Stimulated activated CD4-positive, alpha-beta T cell treated with anti-CD3 and anti-CD28 coated beads, Interleukin-2, amount 100 ng/mL, for 4 hours (primary cell): ENCODE results near the gene TGFBR2.
"Not testable (repeated sequence)": the region's sequence is repeated elsewhere in the genome, so short reads cannot be mapped to it uniquely, and the experiment has no call there.

Source experiments
- DNase-seq: peaks from one replicate; pipeline ENCODE4 v3.0.0-alpha.2; 2020; ENCODE audit warnings: low read depth

TGFBR2 gene

GRCh38 chr3:30619318-30619717 is 12.9 kb downstream of the TGFBR2 start:
- no peak for DNase-seq

- DNase-seq: peak; percentile 52
Observed at GRCh38 chr3:30620402-30621360, 14.3 kb downstream of the TGFBR2 start.

GRCh38 chr3:30621576-30621975 is 15.2 kb downstream of the TGFBR2 start:
- no peak for DNase-seq

GRCh38 chr3:30622047-30622545 is 15.7 kb downstream of the TGFBR2 start:
- DNase-seq: no peak

- no peak for DNase-seq
Observed at GRCh38 chr3:30622790-30623189, 16.4 kb downstream of the TGFBR2 start.

- no peak for DNase-seq
Observed at GRCh38 chr3:30623351-30623750, 16.9 kb downstream of the TGFBR2 start.

GRCh38 chr3:30624480-30624879 is 18.1 kb downstream of the TGFBR2 start:
- DNase-seq: not testable (repeated sequence)

- DNase-seq: no peak
Observed at GRCh38 chr3:30625541-30626438, 19.4 kb downstream of the TGFBR2 start.

- DNase-seq: no peak
Observed at GRCh38 chr3:30626443-30627180, 20.2 kb downstream of the TGFBR2 start.

GRCh38 chr3:30628205-30628900 is 22.0 kb downstream of the TGFBR2 start:
- DNase-seq: no peak

GRCh38 chr3:30628901-30629590 is 22.6 kb downstream of the TGFBR2 start:
- DNase-seq: no peak

GRCh38 chr3:30629746-30630145 is 23.3 kb downstream of the TGFBR2 start:
- no peak for DNase-seq

GRCh38 chr3:30630238-30631030 is 24.0 kb downstream of the TGFBR2 start:
- DNase-seq: no peak

- DNase-seq: peak; percentile 33
Observed at GRCh38 chr3:30631243-30631904, 25.0 kb downstream of the TGFBR2 start.

GRCh38 chr3:30632065-30632464 is 25.7 kb downstream of the TGFBR2 start:
- no peak for DNase-seq

GRCh38 chr3:30632521-30632920 is 26.1 kb downstream of the TGFBR2 start:
- no peak for DNase-seq

GRCh38 chr3:30633718-30634117 is 27.3 kb downstream of the TGFBR2 start:
- DNase-seq: no peak

- DNase-seq: no peak
Observed at GRCh38 chr3:30634761-30635735, 28.6 kb downstream of the TGFBR2 start.
